Right cardiac atrium (tissue), 5 donors: ENCODE results near the gene PCSK6. TPM values are rescaled to one million over a fixed set of nuclear protein-coding genes. Genes with fewer than 3 reads are reported as not detected.
A peak's percentile ranks its signal among the peaks of the same experiment; 100 is the strongest.

Source experiments
- ATAC-seq, 2 donors: fragments of 200-7000 bp; cut with Tn5 transposase; one replicate each; pipeline versions ENCODE4 v1.8.0 to v1.9.1; 2020; ENCODE audit warnings: moderate library complexity in 2 of 2, mild to moderate bottlenecking in 1 of 2
- DNase-seq, 3 donors: peaks; one replicate each; pipeline ENCODE4 v3.0.0-alpha.2; 2020
- H3K27ac ChIP-seq: one replicate; pipeline ENCODE4 v1.5.1; 2013; ENCODE audit warnings: mild to moderate bottlenecking, low read length, control low read depth, moderate library complexity
- H3K27me3 ChIP-seq: one replicate; pipeline ENCODE4 v1.6.1; 2013; ENCODE audit not compliant: control insufficient read depth, insufficient read depth
- H3K4me1 ChIP-seq: one replicate; pipeline ENCODE4 v1.6.1; 2013; ENCODE audit warnings: low read length; ENCODE audit not compliant: control insufficient read depth, insufficient read depth
- H3K4me3 ChIP-seq: one replicate; pipeline ENCODE4 v1.5.1; 2013; ENCODE audit warnings: low read length, control low read depth
- H3K9me3 ChIP-seq: one replicate; pipeline ENCODE4 v1.6.1; 2013; ENCODE audit warnings: low read length; ENCODE audit not compliant: control insufficient read depth
- WGBS: extraction: QIAGEN DNeasy Blood & Tissue Kit; methylation state at CpG from one replicate; pipeline ENCODE4 v1.1.7; 2013; 5-methylcytosine and 5-hydroxymethylcytosine counted together
- intact Hi-C, 4 donors: fragments of 100-400 bp; cut with DNase I; formaldehyde crosslinking; loops; one replicate each; pipeline versions ENCODE4 v1.11.0 to v1.14.0; 2022 to 2023
- polyA plus RNA-seq: library from polyadenylated mRNA; stranded (reverse); fragments of 200-250 nt; gene quantifications from one replicate; pipeline ENCODE4 v1.2.3, GENCODE V29; 2013
- total RNA-seq, 4 donors: library from RNA; stranded (reverse); fragmentation: NEBNext Ultra II Directional; extraction: Animal tissue kit (Norgen Biotek cat#: 25700); gene quantifications; one replicate each; pipeline ENCODE4 v1.2.1, GENCODE V29; 2021
- donor health status: healthy with polysubstance abuse.
- donor health status: DM: no; HTN: yes; CAD: no.
- donor health status: DM: no; HTN: no; CAD: no.
- donor health status: DM: no; HTN: yes; CAD: no; lungs with severe emphysema.
- donor health status: DM: yes; HTN: yes; CAD: no.

Gene PCSK6
- total and polyA plus RNA-seq, 5 donors, result 7.7 to 21.4 (median 14.2) TPM

DNA sequence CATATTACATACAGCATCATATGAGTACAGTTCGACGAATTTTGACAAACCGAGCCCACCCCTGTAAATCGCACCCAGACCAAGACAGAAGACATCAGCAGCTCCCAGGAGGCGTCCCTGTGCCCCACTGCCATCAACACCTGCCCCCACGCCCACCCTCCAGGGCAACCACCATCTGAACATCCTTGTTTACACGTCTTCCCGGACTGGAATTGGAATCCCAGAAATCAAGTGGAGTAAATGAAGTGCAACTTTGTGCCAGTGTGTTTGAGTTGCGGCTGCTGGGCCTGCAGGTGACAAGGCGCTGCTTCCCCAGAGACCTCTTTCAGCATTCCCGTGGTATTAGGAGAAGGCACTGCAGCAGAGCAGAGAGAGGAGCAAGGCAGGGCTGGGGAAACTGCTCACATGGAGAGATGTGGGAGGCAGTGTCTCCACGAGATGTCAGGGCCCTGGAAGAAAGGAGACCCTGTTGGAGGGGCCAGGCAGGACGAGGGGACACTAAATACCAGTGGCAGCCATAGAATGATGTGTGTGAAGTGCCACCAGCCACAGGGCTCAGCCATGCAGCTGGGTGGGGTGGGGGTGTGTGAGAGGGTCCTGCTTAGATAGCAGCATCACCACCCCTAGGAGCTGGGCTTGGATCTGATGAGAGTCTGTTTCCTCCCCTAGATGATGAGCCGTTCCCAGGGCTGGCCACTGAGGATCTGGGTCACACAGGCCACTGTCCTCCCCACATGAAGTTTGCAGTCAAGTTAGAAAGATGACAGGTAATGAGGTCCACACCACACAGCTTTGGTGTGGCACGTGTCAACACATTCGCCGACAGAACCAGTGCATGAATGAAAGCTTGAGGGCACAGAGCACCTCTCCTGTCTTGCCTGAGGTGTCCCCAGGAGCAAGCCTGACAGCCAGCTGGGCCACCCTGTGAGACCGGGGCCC lies 33.4 kb upstream of the PCSK6 start:
- Histone ChIP-seq H3K9me3 (peaks cover 3% of the 10 kb centered on the region), H3K27me3 (no peaks in the 10 kb centered on the region), H3K4me1 (no peaks in the 10 kb centered on the region), H3K27ac (no peak overlapping the region), H3K4me3 (no peak overlapping the region)
- no peak for DNase-seq
- intact Hi-C loops, result no loop called here
- no peak for ATAC-seq
- 90% methylated on average over 18 of the region's 18 CpGs for WGBS

GRCh38 chr15:101522091-101522490 lies 32.6 kb upstream of the PCSK6 start:
- H3K4me3 ChIP-seq, result no peak overlapping the region
- H3K27ac ChIP-seq, result no peak overlapping the region
- intact Hi-C loops, result no loop called here
- no peaks in the 10 kb centered on the region for H3K4me1 ChIP-seq
- DNase-seq, result no peak
- 78% methylated on average over 11 of the region's 11 CpGs for WGBS
- H3K27me3 ChIP-seq, result no peaks in the 10 kb centered on the region
- peaks cover 3% of the 10 kb centered on the region for H3K9me3 ChIP-seq
- no peak for ATAC-seq

- H3K27me3 ChIP-seq, result no peaks in the 10 kb centered on the region
- no peak for DNase-seq
- H3K4me1 ChIP-seq, result no peaks in the 10 kb centered on the region
- ATAC-seq, result no peak
- H3K4me3 ChIP-seq, result no peak overlapping the region
- no peak overlapping the region for H3K27ac ChIP-seq
- intact Hi-C loops, result no loop called here
- H3K9me3 ChIP-seq, result peaks cover 3% of the 10 kb centered on the region
- 26% methylated on average over 5 of the region's 5 CpGs for WGBS
Observed at GRCh38 chr15:101521591-101521990, 32.1 kb upstream of the PCSK6 start.

GRCh38 chr15:101521069-101521468 lies 31.6 kb upstream of the PCSK6 start:
- Histone ChIP-seq H3K27me3 (no peaks in the 10 kb centered on the region), H3K27ac (no peak overlapping the region), H3K9me3 (peaks cover 3% of the 10 kb centered on the region), H3K4me1 (no peaks in the 10 kb centered on the region), H3K4me3 (no peak overlapping the region)
- no peak for DNase-seq
- 70% methylated on average over 3 of the region's 3 CpGs for WGBS
- intact Hi-C loops, result no loop called here
- no peak for ATAC-seq

DNA sequence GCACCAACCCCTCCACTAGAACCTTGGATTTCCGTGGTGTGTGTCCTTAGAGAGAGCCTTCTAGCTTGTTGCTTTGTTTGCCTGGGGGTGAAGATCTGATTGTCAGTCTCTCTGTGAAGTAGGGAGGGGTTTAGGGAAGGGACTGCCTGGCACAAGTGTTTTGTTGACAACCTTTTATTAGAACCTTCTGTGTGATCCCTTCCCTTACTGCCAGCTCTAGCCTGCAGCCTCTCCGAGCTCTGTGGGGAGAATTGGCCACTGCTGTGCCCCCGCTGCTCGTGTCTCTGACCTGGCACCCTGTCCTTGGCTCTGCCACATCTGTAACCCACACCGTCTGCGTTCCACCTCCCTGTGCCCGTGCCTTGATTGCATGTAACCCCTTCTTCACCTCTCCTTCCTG lies 30.9 kb upstream of the PCSK6 start:
- intact Hi-C loops, result no loop called here
- no peak overlapping the region for H3K4me3 ChIP-seq
- no peaks in the 10 kb centered on the region for H3K27me3 ChIP-seq
- H3K9me3 ChIP-seq, result peaks cover 3% of the 10 kb centered on the region
- H3K27ac ChIP-seq, result no peak overlapping the region
- DNase-seq (no peak), ATAC-seq (no peak)
- WGBS, result 51% methylated on average over 7 of the region's 7 CpGs
- H3K4me1 ChIP-seq, result no peaks in the 10 kb centered on the region

GRCh38 chr15:101517504-101517903 lies 28.0 kb upstream of the PCSK6 start:
- peaks cover 3% of the 10 kb centered on the region for H3K9me3 ChIP-seq
- H3K4me1 ChIP-seq, result no peaks in the 10 kb centered on the region
- H3K4me3 ChIP-seq, result no peak overlapping the region
- DNase-seq (no peak), ATAC-seq (no peak)
- H3K27ac ChIP-seq, result no peak overlapping the region
- H3K27me3 ChIP-seq, result no peaks in the 10 kb centered on the region
- intact Hi-C loops, result no loop called here

GRCh38 chr15:101514318-101514717 lies 24.8 kb upstream of the PCSK6 start:
- H3K4me3 ChIP-seq, result no peak overlapping the region
- no peak for ATAC-seq
- peaks cover 2% of the 10 kb centered on the region for H3K9me3 ChIP-seq
- no peak overlapping the region for H3K27ac ChIP-seq
- no peaks in the 10 kb centered on the region for H3K4me1 ChIP-seq
- DNase-seq, result no peak
- no peaks in the 10 kb centered on the region for H3K27me3 ChIP-seq
- 91% methylated on average over 7 of the region's 7 CpGs for WGBS
- intact Hi-C loops, result no loop called here

- no peak for DNase-seq
- H3K4me1 ChIP-seq, result no peaks in the 10 kb centered on the region
- no peaks in the 10 kb centered on the region for H3K9me3 ChIP-seq
- H3K27me3 ChIP-seq, result no peaks in the 10 kb centered on the region
- no peak for ATAC-seq
- H3K27ac ChIP-seq, result no peak overlapping the region
- intact Hi-C loops, result no loop called here
- no peak overlapping the region for H3K4me3 ChIP-seq
Observed at GRCh38 chr15:101511717-101512116, 22.2 kb upstream of the PCSK6 start.

DNA sequence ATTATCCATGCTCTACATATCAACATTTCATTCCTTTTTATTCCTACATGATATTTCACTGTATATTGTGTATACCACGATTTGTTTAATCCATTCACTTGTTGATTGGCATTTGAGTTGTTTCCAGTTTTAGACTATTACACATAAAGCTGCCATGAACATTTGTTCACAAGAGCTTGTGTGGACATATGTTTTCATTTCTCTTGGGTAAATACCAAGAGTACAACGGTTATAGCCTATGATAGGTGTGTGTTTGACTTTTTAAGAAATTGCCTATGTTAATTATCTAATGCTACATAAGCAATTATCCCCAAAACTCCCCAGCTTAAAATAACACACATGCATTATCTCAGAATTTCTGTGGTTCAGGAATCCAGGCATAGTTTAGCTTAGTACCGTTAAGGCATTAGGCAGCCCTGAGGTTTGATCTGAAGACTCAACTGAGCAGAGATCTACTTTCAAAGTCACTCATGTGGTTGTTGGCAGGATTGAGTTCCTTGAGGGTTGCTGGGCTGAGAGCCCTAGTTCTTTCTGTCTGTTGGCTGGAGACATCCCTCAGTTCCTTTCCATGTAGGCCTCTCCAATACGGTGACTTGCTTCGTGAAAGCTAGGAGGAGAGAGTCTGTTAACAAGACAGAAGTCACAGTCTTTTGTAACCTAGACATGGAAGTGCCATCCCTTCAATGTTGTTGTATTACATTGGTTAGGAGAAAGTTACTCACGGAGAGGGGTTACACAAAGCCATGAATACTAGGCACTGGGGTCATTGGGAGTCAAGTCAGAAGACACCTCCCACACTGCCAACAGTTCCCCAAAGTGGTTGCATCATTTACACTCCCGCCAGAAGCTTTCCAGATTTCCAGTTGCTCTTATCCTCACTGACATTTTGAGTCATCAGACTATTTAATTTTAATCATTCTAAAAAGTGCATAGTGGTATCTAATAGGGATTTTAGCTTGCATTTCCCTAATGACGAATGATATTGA lies 21.0 kb upstream of the PCSK6 start:
- peak in 1 of 2 donors; percentile 50 for ATAC-seq
- intact Hi-C loops, result no loop called here
- H3K27ac ChIP-seq, result no peak overlapping the region

DNA sequence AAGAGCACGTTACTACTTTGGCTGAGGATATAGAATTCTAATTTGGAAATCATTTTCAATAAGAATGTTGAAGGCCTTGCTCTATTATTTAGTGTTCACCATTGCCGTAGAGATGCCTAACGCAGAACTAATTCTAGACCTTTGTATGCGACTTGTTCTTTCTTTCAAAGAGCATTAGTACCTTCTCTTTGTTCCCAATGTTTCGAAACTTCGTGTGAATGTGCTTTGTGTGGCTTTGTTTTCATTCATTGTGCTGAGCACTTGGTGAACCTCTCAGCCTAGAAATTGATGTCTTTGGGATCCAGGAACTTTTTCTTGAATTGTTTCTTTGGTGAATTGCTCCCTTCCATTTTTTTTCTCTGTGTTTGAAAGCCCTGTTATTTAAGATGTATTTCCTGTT lies 19.8 kb upstream of the PCSK6 start:
- 89% methylated on average over 6 of the region's 6 CpGs for WGBS
- intact Hi-C loops, result loop anchor here in 1 of 4 donors (10.0 kb wide), 1 partner anchor 204 kb away; no protein-coding TSS in a partner anchor
- no peaks in the 10 kb centered on the region for H3K9me3 ChIP-seq
- no peak overlapping the region for H3K4me3 ChIP-seq
- ATAC-seq (no peak), DNase-seq (no peak)
- H3K4me1 ChIP-seq, result no peaks in the 10 kb centered on the region
- H3K27me3 ChIP-seq, result no peaks in the 10 kb centered on the region
- H3K27ac ChIP-seq, result no peak overlapping the region

More for the DNA sequence above, 21.0 kb upstream of the PCSK6 start:
- DNase-seq, result no peak
- no peak overlapping the region for H3K4me3 ChIP-seq
- WGBS, result 72% methylated on average over 8 of the region's 8 CpGs
- no peaks in the 10 kb centered on the region for H3K27me3 ChIP-seq
- no peaks in the 10 kb centered on the region for H3K9me3 ChIP-seq
- H3K4me1 ChIP-seq, result no peaks in the 10 kb centered on the region

DNA sequence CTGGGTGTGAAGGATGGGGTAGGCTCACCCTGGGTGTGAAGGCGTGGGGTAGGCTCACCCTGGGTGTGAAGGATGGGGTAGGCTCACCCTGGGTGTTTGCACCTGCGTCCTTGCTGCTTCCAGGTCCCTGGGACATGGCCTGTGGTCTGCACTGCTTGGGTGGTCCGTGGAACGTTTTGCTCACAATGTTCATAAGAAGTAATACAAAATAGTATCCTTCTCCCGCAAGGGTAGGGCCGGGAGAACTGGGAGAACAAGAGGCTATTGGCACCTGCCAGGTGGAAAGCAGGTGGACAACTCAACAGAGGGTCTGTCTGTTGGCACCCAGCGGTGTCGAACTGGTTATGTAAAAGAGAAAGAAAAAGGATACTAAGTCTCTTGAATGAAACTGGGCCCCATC lies 17.0 kb upstream of the PCSK6 start:
- no peaks in the 10 kb centered on the region for H3K4me1 ChIP-seq
- intact Hi-C loops, result loop anchor here in 1 of 4 donors (10.0 kb wide), 1 partner anchor 202 kb away; no protein-coding TSS in a partner anchor
- 92% methylated on average over 8 of the region's 8 CpGs for WGBS
- DNase-seq (no peak), ATAC-seq (no peak)
- no peak overlapping the region for H3K4me3 ChIP-seq
- H3K27ac ChIP-seq, result no peak overlapping the region
- no peaks in the 10 kb centered on the region for H3K9me3 ChIP-seq
- no peaks in the 10 kb centered on the region for H3K27me3 ChIP-seq
